GM18520 (cell line): ENCODE results near the gene STN1.
A peak's percentile ranks its signal among the peaks of the same experiment; 100 is the strongest.

Experiments
- ATAC-seq: cut with Tn5 transposase; IDR thresholded peaks from one replicate; pipeline ENCODE4 v1.9.1; 2021; ENCODE audit not compliant: unreplicated experiment

Gene STN1, protein sequence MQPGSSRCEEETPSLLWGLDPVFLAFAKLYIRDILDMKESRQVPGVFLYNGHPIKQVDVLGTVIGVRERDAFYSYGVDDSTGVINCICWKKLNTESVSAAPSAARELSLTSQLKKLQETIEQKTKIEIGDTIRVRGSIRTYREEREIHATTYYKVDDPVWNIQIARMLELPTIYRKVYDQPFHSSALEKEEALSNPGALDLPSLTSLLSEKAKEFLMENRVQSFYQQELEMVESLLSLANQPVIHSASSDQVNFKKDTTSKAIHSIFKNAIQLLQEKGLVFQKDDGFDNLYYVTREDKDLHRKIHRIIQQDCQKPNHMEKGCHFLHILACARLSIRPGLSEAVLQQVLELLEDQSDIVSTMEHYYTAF

DNA sequence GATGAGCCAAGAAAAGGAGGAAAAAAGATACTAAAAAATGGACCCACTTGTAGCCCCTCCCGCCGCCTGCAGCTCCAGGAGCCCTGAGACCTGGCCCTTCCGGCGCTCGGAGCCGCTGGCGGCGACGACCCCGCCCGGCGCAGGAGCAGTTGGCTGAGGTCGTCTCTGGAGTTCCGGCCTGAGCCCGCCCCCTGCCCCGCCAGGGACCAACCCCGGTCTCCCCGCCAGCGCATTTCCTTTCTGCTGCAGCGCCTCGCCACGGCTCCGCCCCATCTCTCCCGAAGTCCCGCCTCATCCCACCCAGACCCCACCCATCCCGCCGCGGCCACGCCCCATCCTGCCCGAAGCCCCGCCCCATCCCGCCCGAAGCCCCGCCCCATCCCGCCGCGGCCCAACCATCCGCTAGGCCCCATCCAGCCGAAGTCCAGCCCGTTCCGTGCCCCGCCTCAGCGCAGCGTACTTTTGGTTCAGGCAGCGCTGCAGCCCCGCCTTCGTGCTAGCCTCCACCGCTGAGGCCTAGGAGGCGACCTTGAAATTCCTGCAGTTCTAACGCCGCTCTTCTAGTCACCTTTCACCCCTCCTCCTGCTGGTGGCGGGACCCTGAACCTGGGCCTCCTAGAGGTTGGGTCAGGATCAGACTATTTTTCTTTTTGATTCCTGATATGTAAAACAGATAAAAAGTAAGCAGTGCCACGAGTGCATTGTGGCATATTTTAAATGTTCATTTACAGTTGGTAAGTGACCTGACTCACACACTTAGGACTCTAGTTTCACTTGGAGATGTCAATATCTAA lies at the start of gene STN1:
Gene STN1, minus strand, starts transcription at position 132 of the 794 bp plus-strand sequence. CDS start 590 bp downstream, outside the sequence.
- ATAC-seq, result peak; percentile 85

DNA sequence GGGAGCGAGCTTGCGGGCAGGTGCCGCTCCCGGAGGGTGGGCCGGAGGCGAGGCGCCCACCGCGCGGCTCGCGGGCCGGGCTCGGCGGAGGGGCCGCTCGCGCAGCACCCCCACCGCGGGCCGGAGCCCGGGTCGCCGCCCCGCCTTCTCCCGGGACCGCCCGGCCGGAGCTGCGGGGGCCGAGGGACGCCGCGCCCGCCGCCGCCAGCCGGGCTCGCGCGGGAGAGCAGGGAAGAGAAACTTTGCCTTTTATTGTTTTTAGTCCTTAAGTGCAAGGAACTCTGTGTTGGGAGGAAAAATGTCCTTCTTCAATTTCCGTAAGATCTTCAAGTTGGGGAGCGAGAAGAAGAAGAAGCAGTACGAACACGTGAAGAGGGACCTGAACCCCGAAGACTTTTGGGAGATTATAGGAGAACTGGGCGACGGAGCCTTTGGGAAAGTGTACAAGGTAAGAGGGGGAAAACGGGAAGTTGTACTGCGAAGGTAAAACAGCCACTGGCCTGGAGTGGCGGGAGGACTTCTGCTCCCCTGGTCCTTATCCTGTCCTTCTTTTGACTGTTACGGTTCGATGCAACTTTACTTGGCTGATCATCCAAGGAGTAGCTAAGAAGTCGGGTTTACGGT lies 49.6 kb upstream of the STN1 start:
- peak; percentile 26 for ATAC-seq

DNA sequence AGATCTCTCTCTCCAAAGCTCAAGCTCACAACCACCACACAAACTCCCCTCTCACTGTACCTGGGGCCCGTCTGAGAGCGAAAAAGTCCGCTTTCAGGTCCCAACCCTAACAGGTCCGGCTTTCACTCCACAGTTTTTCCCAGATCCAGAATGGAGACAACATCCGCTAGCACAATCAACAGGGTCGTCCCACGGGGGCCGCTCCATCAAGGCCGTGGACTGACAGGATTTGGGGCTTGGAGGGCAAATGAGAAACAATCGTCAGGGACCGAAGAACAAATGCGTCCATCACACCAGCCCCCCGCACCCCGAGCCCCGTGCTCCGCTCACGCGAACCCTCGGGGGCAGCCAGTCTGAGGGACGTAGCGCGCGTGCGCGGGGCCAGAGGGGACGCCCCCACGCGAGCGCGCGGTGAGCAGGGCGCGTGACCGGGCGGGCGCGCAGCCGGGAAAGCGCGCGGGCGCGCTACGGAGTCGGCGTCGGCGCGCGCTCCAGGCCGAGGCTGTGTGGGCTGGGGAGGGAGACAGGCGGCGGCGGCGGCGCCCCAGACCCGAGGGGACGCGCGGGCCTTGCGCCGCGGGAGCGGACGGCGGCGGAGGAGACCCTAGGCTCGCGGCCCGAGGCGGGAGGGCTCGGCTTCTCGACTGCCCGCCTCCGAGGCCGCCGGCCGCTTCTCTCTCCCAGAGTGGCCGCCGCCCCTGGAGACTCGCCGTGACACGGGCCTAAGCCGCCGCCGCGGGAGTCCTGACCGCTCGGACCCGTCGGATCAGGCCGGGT lies 48.9 kb upstream of the STN1 start, which contains the start of gene SLK:
Gene SLK, plus strand, starts transcription at position 470 of the 777 bp plus-strand sequence. CDS start 606 bp downstream, outside the sequence.
- ATAC-seq, result peak; percentile 78

DNA sequence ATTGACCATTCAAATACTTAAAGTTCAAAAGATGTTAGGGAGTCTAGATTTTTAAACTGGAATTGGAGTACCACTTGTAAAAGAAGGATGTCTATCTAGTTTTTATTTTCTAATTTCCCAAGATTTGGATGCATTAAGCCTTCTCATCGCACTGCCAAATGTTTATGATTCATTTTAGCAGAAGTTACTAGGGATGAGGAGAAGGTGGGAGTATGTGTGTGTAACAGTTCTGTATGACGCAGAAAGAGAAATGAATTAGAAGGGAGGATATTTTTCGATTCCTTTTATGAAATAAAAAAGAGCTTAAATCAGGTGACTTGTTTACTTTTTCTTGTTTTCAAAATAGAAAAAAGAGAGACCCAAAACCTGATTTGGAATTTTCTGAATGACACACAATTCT lies 42.1 kb upstream of the STN1 start:
- ATAC-seq, result no peak

DNA sequence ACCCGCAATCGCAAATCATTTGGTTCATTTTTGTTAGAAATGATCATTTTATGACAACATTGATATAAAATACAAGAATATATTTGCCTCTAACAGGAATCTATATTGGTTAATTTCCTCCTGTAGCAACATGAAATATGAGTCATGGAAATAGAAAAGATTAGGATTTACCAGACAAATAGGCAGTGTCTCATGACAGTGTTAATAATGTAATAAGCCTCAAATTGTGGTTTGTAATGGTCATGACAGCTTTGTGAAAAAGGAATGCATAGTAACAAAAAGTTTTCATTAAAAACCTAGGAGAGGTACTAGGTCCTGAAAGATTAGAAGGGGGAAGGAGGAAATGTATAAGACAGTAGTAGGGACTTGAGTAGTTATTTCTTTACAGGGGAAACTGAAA lies 41.0 kb upstream of the STN1 start:
- ATAC-seq, result no peak

DNA sequence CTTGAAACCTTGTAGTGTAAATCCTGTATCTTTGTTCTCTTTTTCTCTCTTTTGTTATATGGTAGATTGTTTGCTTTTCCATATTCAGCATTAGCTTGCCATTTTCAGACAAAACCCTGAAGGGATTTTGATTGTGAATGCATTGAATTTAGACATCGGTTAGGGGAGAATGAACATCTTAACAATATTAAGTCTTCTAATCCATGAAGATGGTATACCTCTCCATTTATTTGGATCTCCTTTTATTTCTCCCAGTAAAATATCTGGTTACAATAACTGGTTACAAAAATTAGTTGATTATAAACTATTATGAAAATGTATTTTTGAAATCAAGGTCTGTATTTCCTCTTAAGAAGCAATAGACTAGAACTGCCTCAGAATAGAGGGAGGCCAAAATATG lies 36.6 kb upstream of the STN1 start:
- no peak for ATAC-seq

DNA sequence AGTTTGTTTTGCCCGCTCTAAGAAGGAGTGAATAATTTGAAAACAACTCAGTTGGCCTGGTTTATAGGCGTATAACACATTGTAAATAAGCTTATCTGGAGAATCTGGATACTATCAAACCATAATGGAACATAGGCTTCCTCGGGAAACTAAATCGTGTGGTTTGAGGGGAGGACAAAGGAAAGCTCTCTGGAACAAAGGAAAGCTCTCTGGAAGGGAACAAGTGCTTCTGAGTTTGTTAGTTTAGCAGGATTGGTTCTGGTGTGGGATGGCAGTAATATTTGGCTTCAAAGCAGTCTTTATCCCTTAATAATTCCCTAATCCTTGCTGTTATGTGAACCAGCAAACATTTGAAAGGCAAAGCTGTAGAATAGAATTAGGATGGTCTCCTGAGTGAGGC lies 34.0 kb upstream of the STN1 start:
- no peak for ATAC-seq

DNA sequence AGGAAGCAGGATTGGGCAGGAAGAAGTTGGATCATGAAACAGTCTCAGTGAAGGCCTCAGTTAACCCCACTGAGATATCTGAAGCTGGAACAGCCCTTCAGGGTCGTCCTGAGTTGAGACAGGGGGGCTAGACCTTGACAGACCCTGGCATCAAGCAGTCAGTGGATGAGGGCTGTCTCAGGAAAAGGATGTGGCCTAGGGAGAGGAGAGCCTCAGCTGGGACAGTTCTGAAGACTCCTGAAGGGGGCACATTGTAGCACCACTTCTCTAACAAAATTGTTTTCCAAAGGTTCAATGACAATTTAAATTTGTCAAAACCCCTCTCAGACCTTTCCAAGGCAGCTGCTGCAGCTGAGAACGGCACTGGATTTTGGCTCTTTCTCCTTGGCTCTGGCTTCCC lies 33.2 kb upstream of the STN1 start:
- ATAC-seq, result no peak

DNA sequence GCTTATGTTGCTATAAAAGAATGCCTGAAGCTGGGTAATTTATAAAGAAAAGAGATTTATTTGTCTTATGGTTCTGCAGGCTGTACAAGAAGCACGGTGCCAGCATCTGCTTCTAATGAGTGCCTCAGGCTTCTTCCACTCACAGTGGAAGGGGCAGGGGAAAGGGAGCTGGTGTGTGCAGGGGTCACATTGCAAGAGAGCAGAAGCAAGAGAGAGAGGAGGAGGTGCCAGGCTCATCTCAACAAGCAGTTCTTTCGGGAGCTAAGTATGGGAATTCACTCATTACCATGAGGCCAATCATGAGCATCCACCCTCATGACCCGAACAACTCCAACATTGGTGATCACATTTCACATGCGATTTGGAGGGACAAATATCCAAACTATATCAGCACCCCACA lies 31.7 kb upstream of the STN1 start:
- no peak for ATAC-seq

DNA sequence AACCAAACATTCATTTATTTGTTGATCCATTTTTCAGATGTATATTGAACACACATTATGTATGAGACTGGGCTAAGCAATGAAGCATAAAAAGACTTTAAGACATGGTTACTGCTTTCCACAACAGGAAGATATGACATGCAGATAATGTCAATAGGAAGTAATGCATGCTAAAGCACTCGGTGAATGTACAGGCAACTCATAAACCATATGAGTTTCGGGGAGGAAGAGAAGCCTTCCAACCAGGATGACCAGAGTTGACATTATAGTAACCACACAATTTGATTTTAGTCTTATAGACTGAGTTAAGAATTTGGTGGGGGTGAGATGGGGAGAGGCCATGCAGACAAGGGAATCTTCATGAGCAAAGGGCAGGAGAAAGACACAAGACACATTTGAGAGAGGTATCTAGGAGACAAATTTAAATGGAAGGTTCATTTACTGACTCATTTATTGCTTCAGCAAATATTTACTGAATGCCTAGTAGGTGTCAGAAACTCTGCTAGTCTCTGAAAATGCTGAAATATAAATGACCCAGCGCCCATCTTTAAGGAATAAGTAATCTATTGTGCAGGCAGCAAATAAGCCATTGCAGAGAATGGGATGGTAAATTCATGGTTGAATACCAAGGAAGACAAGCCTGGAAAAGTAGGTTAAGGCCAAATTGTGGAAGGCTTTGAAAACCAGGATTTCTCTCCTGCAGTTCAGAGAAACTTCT lies 30.0 kb upstream of the STN1 start:
- ATAC-seq, result no peak

DNA sequence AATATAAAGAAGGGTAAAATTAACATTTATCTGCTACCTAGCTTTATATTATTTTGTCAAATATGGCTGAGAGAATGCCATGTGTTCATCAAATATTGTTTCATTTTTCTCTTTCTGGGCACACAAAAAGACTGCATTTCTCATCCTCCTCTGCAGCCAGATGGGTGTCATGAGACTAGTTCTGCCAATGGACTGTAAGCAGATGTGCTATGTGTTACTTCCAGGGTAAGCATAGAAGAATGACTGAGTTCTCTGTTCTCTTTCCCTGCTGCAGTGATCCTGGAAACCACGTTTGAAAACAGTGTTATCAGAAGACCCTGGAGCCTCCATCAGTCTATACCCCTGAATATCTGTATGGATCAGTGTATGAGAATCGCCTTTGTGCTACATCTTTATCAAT lies 24.9 kb upstream of the STN1 start:
- ATAC-seq, result no peak

DNA sequence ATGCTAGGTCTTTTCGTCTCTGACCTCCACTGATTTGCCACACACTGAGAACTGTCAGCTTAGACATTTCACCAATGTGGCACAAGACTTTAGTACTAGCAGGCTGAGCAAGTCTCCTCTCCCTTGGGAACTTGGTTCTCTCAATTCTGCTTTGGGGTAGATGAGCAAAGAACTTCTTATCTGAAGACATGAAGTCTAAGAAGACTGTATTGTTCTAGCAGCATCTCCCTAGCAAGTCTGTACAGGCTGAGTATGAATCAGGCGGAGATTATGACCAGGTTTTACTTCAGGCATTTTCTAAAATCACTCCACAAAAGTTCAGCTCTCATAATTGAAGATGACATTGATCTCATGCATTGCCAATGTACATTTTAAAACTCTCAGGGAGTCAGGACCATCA lies 23.8 kb upstream of the STN1 start:
- no peak for ATAC-seq

DNA sequence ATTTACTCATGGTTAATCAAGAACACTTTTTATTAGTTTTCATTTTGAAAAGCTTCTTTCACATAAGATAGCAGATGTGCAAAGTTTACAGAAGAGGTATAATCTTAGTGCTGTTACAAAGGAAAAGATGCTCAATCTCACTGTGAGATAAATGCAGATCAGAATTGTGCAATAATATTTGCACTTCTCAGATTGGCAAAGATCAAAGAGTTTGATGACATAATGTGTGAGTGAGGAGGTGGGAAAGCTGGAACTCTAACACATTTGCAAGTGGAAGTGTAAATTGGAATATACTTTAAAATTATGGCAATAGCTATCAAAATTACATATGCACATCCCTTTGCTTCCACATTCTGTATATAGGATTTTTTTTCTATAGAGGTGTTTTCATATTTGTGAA lies 21.5 kb upstream of the STN1 start:
- ATAC-seq, result no peak

DNA sequence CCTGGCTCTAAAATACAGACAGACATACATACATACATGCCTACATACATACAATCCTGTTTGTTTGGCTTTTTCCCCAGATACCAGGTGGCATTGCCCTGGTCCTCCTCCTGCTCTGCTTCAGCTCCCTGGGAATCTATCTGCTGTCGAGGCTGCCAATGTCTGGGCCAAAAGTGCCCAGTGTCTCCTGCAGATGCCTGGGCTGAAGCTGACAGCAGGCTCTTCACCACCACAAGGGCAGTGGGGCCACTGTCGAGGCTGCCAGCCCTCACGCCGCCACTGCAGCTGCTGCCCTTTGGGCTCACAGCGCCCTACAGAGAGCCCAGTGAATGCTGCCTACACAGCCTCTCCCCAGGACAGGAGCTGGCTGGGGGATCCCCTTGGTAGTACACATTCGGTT lies 18.0 kb upstream of the STN1 start:
- ATAC-seq, result no peak

DNA sequence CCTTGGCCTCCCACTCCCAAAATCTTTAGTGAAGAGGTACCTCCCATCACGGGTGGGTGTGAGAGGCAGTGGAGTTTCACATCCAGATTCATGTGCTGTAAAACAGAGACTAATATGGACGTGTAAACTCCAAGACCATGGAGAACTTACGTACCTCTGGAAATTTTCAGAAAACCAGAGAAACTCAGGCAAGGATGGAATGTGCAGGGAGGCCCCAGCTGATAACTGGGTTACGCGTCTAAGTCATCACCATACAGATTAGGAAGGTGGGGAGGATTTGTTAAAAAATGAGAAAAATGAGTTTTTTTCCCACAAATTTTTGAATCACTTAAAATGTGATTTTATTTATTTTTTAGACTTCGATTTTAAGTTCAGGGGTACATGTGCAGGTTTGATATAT lies 16.3 kb upstream of the STN1 start:
- no peak for ATAC-seq

DNA sequence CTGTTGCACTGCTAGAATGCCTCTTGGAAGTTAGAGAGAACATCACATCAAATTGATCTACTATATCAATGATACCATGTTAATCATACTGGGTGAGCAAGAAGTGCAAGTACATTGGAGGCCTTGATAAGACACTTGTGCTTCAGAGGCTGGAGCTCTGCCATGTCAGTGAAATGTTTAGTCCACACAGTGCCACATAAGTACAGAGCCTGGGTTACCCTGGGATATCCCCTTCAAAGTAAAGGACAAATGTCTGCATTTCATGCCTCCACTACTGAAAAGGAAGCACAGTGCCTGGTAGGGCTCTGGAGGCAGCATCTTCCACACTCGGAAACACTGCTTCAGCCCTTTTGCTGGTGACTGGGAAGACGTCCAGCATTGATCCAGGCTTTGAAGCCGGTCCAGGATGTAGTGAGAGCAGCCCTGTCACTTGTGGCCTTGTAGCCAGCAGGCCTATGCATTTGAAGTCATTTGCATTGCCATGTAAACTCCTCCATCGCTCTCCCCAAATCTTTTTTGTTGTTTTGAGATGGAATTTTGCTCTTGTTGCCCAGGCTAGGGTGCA lies 15.7 kb upstream of the STN1 start:
- no peak for ATAC-seq

DNA sequence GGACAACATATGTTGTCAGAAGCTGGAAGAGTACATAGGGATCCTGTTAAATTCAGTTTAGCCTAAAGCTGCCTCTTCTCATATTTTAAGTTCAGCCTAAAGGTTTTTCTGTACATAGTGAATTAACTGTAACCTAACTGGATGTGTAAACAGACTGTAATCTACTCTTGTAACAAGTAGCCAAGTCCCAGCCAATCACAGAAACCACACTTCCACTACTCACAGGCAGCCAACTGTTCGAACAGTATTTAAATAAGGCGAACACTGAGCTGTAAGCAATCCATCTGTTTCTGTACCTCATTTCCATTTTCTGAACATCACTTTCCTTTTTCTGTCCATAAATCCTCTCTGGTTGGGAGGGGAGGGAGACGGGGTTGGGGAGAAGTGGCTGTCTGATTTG lies 15.0 kb upstream of the STN1 start:
- ATAC-seq, result no peak

DNA sequence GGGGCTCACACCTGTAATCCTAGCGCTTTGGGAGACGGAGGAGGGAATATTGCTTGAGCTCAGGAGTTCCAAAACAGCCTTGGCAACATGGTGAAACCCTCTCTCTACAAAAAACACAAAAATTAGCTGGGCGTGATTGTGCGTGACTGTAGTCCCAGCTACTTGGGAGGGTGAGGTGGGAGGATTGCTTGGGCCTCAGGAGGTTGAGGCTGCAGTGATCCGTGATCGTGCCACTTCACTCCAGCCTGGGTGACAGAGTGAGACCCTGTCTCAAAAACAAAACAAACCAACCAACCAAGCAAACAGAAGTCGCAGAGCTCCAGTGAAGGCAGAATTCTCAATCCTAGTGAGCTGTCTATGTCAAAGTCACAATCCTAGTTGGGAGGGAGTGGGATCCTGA lies 14.3 kb upstream of the STN1 start:
- ATAC-seq, result no peak

DNA sequence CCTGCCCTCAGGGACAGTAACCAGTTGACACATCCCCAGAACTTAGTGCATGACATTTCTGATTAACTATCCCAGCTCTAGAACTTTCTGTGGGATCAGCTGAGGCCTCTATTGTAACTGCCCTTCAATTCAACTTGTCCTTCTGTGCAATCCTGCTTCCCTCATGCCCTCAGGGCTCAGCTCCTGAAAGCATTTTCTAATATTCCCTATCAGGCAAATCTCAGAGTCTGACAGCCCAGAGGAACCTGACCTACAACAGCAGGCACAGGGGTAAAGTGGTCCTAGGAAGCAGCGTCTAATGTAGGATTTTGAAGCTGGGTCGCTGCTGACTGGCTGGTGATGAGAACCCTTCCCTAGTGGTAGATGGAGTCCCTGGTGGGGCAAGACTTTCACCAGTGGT lies 13.6 kb upstream of the STN1 start:
- no peak for ATAC-seq

DNA sequence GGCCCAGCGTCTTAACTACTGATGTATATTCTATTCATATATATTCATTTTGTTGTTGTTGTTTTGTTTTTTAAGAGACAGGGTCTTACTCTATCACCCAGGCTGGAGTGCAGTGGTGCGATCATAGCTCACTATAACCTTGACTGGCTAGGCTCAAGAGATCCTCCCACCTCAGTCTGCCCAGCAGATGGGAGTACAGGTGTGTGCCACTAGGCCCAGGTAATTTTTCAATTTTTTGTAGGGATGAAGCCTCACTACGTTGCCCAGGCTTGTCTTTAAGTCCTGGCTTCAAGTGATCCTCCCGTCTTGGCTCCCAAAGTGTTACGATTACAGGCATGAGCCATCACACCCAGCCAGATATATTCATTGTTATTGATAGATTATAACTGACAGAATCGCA lies 12.9 kb upstream of the STN1 start:
- ATAC-seq, result no peak
